ENCODE data around the gene KCNH6. TPM values are rescaled to one million over a fixed set of nuclear protein-coding genes. Genes with fewer than 3 reads are reported as not detected.

Gene KCNH6
- total RNA-seq, 1 donor from 2014 or later = not detected

- ATAC-seq (no peak), DNase-seq (ENCODE audit: low spot score) (no peak)
Measured at GRCh38 chr17:63483655-63484575, 39.2 kb upstream of the KCNH6 start.

- ATAC-seq = no peak
Measured at GRCh38 chr17:63486317-63487013, 36.7 kb upstream of the KCNH6 start.

DNA sequence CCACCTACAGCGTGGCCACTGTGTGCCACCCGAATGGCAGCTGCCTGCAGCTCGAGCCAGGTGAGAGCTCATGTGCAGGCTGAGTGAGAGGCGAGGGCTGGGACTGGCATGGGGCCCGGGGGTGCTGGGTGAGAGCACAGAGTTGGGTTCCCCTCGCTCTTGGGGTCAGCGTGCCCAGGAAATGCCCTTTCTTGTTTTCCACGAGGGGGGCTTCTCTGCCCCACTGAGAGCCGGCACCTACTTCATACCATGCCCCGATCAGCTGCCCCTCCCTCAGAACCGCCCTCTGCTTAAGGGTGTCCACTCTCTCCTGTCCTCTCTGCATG, 36.2 kb upstream of the KCNH6 start:
- no peak for DNase-seq (ENCODE audit: low spot score)
- ATAC-seq = no peak

More at GRCh38 chr17:63486317-63487013, 36.7 kb upstream of the KCNH6 start:
- DNase-seq (ENCODE audit: low spot score) = no peak

- ATAC-seq (no peak), DNase-seq (ENCODE audit: low spot score) (no peak)
Measured at GRCh38 chr17:63488851-63489250, 34.3 kb upstream of the KCNH6 start.

DNA sequence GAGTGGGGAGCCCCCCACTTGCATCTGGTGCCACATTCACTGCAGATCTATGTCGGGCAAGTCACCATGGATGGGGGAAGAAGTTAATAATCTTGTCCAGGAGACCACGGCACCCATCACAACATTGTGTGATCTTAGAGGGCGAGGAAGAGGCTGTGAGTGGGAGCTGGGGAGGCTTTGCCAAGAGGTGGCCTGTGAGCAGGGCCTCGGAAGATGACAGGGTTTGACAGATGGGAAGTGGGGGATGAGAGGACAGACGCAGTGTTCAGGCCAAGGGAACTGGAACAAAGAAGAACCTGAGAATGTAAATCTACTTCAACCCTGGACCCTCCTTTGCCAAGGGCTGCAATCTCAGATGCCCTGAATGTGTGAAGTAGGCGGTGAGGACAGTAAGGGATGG, 33.9 kb upstream of the KCNH6 start:
- DNase-seq (ENCODE audit: low spot score) = no peak
- no peak for ATAC-seq

DNA sequence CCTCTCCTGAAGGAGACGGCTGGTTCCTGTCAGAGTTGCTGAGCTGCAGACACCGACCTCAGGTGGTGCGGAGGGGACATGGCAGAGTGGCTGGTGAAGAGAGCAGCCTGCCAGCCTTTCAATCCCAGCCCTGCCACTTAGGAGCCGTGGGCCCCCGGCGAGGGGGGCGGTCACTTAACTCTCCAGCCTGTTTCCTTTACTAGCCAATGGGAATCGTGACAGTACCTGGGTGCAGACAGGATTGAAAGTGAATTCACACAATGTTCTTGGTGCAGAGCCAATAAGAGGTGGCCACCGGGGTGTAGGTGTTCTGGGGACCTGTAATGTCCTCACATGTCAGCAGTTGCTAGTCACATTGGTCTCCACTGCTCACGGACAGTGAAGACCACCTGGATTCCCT, 32.8 kb upstream of the KCNH6 start:
- no peak for DNase-seq (ENCODE audit: low spot score)

GRCh38 chr17:63490858-63491400, 32.2 kb upstream of the KCNH6 start:
- ATAC-seq (no peak), DNase-seq (ENCODE audit: low spot score) (no peak)

More for the DNA sequence above, 32.8 kb upstream of the KCNH6 start:
- no peak for ATAC-seq

- no peak for ATAC-seq
- DNase-seq (ENCODE audit: low spot score) = no peak
Measured at GRCh38 chr17:63491413-63491812, 31.7 kb upstream of the KCNH6 start.

DNA sequence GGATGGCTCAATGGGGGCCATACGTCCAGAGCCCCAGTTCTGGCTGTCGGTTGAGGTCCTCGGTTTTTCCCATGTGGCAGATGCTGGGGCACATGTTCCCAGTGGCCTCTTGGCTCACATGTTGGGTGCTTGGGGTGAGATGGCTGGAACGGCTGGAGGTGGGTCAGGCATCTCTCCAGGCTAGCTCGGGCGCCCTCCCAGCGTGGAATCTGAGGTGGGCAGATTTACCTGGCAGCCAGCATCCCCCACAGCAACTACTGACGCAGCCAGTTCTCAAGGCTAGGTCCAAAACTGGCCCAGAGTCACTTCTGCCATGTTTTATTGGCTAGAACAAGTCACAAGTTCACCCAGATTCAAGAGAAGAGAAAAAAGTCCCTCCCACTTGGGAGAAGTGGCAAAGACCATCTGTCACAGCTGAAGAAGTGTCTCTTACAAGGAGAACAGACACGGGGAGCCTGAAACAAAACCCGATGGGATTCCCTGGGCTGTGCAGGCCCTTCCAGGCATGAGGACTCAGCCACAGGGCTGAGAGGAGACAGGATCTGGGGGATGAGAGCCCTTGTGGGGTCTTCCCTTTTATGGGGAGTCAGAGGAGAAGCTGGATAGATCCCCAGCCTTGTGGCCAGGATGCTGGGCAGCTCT, 31.1 kb upstream of the KCNH6 start:
- ATAC-seq = no peak
- no peak for DNase-seq (ENCODE audit: low spot score)

GRCh38 chr17:63492940-63493339, 30.2 kb upstream of the KCNH6 start:
- no peak for ATAC-seq
- no peak for DNase-seq (ENCODE audit: low spot score)

GRCh38 chr17:63493411-63493810, 29.7 kb upstream of the KCNH6 start:
- no peak for ATAC-seq
- DNase-seq (ENCODE audit: low spot score) = no peak

DNA sequence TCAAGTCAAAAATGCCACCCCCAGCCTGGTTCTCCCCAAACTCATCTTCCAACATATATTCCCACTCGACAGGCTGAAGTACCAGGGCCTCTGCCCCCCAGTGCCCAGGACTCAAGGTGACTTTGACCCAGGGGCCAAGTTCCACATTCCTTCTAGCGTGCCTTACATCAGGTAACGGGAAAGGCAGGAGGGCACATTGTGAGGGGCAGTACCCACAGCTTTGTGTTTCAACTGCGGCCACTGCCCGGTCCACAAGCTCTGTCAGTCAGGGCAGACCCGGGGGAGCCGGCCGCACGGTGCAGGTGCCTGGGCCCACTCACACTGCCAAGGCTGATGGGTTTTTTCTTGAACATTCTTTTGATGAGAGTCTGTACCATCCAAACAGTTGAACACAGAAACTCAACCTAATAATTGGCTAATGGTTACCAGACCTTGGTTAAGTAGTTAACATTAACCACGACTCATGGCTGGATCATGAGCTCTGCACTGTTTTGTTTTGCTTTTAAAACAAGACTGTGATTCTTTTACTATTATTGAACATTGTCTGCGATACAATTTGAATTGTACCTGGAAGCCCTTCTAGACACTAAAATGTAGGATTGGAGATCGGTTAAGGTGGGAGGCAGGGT, 28.7 kb upstream of the KCNH6 start:
- DNase-seq (ENCODE audit: low spot score) = no peak
- ATAC-seq = no peak

DNA sequence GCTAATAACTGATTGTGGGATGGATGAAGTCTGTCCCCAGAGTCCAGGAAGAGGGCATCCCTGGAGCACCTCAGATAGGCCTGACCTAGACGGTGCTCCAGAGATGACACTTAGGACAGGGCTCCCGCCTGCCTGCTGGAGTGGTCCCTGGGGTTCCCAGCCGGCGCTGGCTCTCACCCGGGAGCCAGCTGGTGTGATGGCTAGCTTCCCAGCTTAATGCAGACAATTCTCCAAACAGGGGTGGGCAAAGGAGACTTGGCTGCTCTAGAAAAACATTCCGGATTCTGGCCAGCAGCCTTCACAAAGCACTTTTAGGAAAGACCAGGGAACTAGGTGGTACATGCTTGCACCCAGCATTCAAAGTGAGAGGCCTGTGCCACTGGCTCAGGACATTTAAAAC, 27.7 kb upstream of the KCNH6 start:
- ATAC-seq = no peak
- DNase-seq (ENCODE audit: low spot score) = no peak

GRCh38 chr17:63496177-63496576, 27.0 kb upstream of the KCNH6 start:
- no peak for ATAC-seq
- no peak for DNase-seq (ENCODE audit: low spot score)

DNA sequence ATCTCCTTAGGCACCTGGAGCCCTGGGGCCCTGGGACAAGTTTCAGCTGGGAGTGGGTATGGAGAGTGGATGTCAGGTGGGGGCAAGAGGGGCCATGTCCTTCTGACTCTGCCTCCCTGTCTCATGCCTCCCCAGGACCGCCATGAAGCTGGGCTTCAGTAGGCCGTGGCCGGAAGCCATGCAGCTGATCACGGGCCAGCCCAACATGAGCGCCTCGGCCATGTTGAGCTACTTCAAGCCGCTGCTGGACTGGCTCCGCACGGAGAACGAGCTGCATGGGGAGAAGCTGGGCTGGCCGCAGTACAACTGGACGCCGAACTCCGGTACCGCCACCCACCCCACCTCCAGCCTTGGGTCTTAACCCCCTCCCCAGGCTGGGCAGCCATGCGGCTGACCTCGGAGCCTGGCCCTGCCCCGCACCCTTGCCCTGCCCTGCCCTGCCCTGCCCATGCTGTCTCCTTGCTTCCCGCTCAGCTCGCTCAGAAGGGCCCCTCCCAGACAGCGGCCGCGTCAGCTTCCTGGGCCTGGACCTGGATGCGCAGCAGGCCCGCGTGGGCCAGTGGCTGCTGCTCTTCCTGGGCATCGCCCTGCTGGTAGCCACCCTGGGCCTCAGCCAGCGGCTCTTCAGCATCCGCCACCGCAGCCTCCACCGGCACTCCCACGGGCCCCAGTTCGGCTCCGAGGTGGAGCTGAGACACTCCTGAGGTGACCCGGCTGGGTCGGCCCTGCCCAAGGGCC, 26.3 kb upstream of the KCNH6 start:
- ATAC-seq (no peak), DNase-seq (ENCODE audit: low spot score) (no peak)

GRCh38 chr17:63497708-63498483, 25.3 kb upstream of the KCNH6 start:
- DNase-seq (ENCODE audit: low spot score) (no peak), ATAC-seq (peak; percentile 32)

DNA sequence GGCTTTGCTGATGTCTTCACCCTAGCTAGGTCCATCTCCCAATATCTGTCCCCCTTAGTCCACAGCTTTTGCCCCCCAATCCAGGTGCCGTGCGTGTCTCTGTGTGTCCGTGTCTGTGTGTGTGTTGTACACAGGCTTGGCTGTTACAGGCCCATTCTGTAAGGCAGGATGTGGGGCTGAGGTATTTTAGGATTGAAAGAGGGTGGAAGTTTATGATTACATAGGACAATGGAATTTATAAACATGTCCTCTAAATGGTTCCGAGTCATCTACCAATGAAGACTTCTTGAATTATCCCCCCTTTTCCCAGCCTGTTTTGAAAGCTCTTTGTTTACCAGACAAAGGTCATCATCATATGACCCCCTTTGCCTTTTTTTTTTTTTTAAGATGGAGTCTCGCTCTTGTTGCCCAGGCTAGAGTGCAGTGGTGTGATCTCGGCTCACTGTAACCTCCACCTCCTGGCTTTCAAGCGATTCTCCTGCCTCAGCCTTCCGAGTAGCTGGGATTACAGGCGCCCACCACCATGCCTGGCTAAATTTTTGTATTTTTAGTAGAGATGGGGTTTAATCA, 24.4 kb upstream of the KCNH6 start:
- no peak for ATAC-seq
- DNase-seq (ENCODE audit: low spot score) = no peak

GRCh38 chr17:63500543-63501390, 22.4 kb upstream of the KCNH6 start:
- no peak for DNase-seq (ENCODE audit: low spot score)
- ATAC-seq = no peak
